ENCODE results near the gene ZSCAN9. TPM values are rescaled to one million over a fixed set of nuclear protein-coding genes. Genes with fewer than 3 reads are reported as not detected.

ZSCAN9 gene
- total and polyA plus RNA-seq, 2 of the 8 experiments (the other 6 are each of a cell fraction or from before 2014, with no cell fraction given): 10.8 to 13.6 TPM

DNA sequence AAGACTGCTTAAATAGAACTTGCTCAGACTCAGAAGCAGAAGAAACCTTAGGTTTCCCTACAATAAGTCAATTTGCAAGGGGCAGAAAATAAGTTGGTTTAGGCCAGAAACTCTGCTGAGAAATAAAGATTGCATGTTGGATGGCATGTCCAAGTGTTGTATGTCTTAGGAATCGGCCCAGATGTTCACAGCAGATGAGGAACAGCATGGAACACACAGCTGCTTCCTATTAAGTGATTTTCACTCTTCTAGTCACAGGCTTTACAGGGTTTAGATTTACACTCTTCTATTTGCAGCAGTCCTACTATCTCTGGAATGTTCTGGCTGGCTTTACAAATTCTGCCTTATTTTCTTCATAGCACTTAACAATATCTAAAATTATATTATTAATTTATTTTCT lies 23.8 kb downstream of the ZSCAN9 start:
- Histone ChIP-seq H3K27me3 (replicated peaks in 1 of 4; ENCODE audit: control insufficient read depth in 3 of 4, extremely low read depth in 1 of 4, insufficient read depth in 3 of 4, low read length in 3 of 4) (no peaks in the 10 kb centered on the region), H2BK5ac (ENCODE audit: low read depth, low read length) (no peak overlapping the region), H3K36me3 (ENCODE audit: control insufficient read depth in 2 of 4, insufficient read depth in 4 of 4, low read length in 3 of 4) (peaks cover 6 to 28% (median 17%) of the 10 kb centered on the region in 4 experiments; a peak in 7 of 8 replicates), H3K79me1 (ENCODE audit: low read depth, low read length) (peaks cover 3% of the 10 kb centered on the region; the same call in 1 of the 2 replicates), H2BK15ac (ENCODE audit: low read length) (no peak overlapping the region), H3K4ac (replicated peaks; ENCODE audit: insufficient read length, low read depth, low read length) (no peak overlapping the region), H2BK12ac (ENCODE audit: low read depth, low read length) (no peak overlapping the region), H3K9ac (replicated peaks in 1 of 4; ENCODE audit: extremely low read depth in 1 of 4, low read depth in 3 of 4, low read length in 3 of 4) (no peak overlapping the region), H3K4me2 (ENCODE audit: insufficient read depth in 1 of 2, low read depth in 2 of 2, low read length in 2 of 2) (no peak overlapping the region), H4K5ac (ENCODE audit: insufficient read length, low read depth, low read length) (no peak overlapping the region), H3K27ac (ENCODE audit: low read depth, low read length) (no peak overlapping the region), H3K9me3 (ENCODE audit: insufficient read depth in 2 of 2, low read depth in 1 of 2, low read length in 1 of 2) (no peaks in the 10 kb centered on the region), H2AFZ (ENCODE audit: low read length) (no peak overlapping the region), H4K20me1 (replicated peaks in 1 of 2; ENCODE audit: control insufficient read depth in 1 of 2, insufficient read depth in 2 of 2, low read length in 2 of 2) (no peaks in the 10 kb centered on the region), H3K14ac (ENCODE audit: insufficient read length) (no peak overlapping the region), H4K91ac (replicated peaks; ENCODE audit: insufficient read length, low read length) (no peak overlapping the region), H2AK5ac (ENCODE audit: low read depth, low read length) (no peak overlapping the region), H2BK120ac (replicated peaks; ENCODE audit: low read depth, low read length) (no peak overlapping the region), H4K8ac (ENCODE audit: extremely low read depth, insufficient read depth, low read length) (no peak overlapping the region), H3K18ac (ENCODE audit: extremely low read depth, low read length) (no peak overlapping the region), H2BK20ac (ENCODE audit: low read length) (no peak overlapping the region), H3K79me2 (ENCODE audit: control insufficient read depth in 1 of 2, insufficient read depth in 2 of 2, low read length in 2 of 2) (peaks cover 3 to 11% of the 10 kb centered on the region in 2 experiments; a peak in 3 of 4 replicates), H3K56ac (replicated peaks; ENCODE audit: insufficient read length, low read depth, low read length) (no peak overlapping the region), H3K23me2 (ENCODE audit: low read depth, low read length) (no peaks in the 10 kb centered on the region; the same call in 1 of the 2 replicates), H3K4me1 (replicated peaks in 1 of 4; ENCODE audit: control insufficient read depth in 3 of 4, insufficient read depth in 4 of 4, low read length in 3 of 4) (peaks cover 0 to 6% (median 4%) of the 10 kb centered on the region in 4 experiments; a peak in 4 of 7 replicates), H3K4me3 (ENCODE audit: extremely low read depth in 1 of 4, insufficient read depth in 2 of 4, low read depth in 3 of 4, low read length in 4 of 4) (no peak overlapping the region), H3K23ac (ENCODE audit: insufficient read length) (no peak overlapping the region)
- WGBS, 2 experiments (ENCODE audit: extremely low coverage in 1 of 2, insufficient coverage in 1 of 2, insufficient read length in 1 of 2, insufficient replicate concordance in 2 of 2, low coverage in 1 of 2, low lambda C conversion rate in 2 of 2, missing lambda C conversion rate in 1 of 2): 93% methylated on average over 1 of the region's 1 CpG; no CpG with 5 or more reads in 1 of the 2 experiments
- CTCF ChIA-PET (ENCODE audit: partially characterized antibody): interaction anchor here (1.0 to 2.4 kb wide), 3 partner anchors 107 to 135 kb away, joined by 3 to 6 read pairs (median 5); no protein-coding TSS in a partner anchor
- POLR2A ChIA-PET (ENCODE audit: partially characterized antibody): interaction anchor here (1.0 to 4.2 kb wide), 2 partner anchors 18 to 107 kb away, joined by 3 to 31 read pairs; partner anchors contain the start of gene ZSCAN26
- FAIRE-seq (no peak), DNase-seq (ENCODE audit: low read depth in 1 of 2, low spot score in 2 of 2) (no peak)
- no peak for TF ChIP-seq NRF1 (IDR thresholded peaks at IDR 0.05; ENCODE audit: low read depth, low read length)
- TF ChIP-seq YY1 (IDR thresholded peaks at IDR 0.05; ENCODE audit: low read depth, low read length): no peak
- no peak for TF ChIP-seq TAF7 (optimal IDR thresholded peaks at IDR 0.05; ENCODE audit: borderline replicate concordance, low read depth, low read length)
- no peak for TF ChIP-seq SP1 (IDR thresholded peaks at IDR 0.05; ENCODE audit: low read depth, low read length)
- no peak for TF ChIP-seq ASH2L (IDR thresholded peaks at IDR 0.05; ENCODE audit: low read length)
- TF ChIP-seq, protein P1, sequence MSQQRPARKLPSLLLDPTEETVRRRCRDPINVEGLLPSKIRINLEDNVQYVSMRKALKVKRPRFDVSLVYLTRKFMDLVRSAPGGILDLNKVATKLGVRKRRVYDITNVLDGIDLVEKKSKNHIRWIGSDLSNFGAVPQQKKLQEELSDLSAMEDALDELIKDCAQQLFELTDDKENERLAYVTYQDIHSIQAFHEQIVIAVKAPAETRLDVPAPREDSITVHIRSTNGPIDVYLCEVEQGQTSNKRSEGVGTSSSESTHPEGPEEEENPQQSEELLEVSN (IDR thresholded peaks at IDR 0.05): no peak
- TF ChIP-seq ZNF274 (IDR thresholded peaks at IDR 0.05; ENCODE audit: borderline replicate concordance, extremely low read depth, low read length): no peak
- no peak for TF ChIP-seq CHD2 (IDR thresholded peaks at IDR 0.05; ENCODE audit: low read length)
- TF ChIP-seq EP300 (IDR thresholded peaks at IDR 0.05; ENCODE audit: borderline replicate concordance in 1 of 2, low read depth in 2 of 2, low read length in 2 of 2): no peak
- TF ChIP-seq, protein P2, sequence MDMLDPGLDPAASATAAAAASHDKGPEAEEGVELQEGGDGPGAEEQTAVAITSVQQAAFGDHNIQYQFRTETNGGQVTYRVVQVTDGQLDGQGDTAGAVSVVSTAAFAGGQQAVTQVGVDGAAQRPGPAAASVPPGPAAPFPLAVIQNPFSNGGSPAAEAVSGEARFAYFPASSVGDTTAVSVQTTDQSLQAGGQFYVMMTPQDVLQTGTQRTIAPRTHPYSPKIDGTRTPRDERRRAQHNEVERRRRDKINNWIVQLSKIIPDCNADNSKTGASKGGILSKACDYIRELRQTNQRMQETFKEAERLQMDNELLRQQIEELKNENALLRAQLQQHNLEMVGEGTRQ (IDR thresholded peaks at IDR 0.05; ENCODE audit: low read length): no peak
- TF ChIP-seq TAF1 (IDR thresholded peaks at IDR 0.05; ENCODE audit: low read depth, low read length): no peak
- no peak for TF ChIP-seq EGR1 (IDR thresholded peaks at IDR 0.05; ENCODE audit: borderline replicate concordance, low read depth, low read length)
- TF ChIP-seq MAFK (IDR thresholded peaks at IDR 0.05; ENCODE audit: low read depth, low read length): no peak

All from H1 (cell line).